HEK293 (cell line): Measurements from ENCODE around the gene FFAR1.

Experiments
- CTCF ChIA-PET: fragments of 350-600 bp; formaldehyde crosslinking; extraction: SDS; loops from one replicate; lab custom pipeline; 2021; ENCODE audit warnings: antibody characterized with exemption; lab: Yijun Ruan, JAX
- POLR2A ChIA-PET: fragments of 300-600 bp; formaldehyde crosslinking; extraction: SDS; loops from one replicate; lab custom pipeline; 2020; ENCODE audit warnings: antibody characterized with exemption, inconsistent platforms; lab: Yijun Ruan, JAX
- H3K27ac ChIP-seq: fragments of 200-500 bp; sonication (Bioruptor generic); 2 replicates; pipeline ENCODE4 v1.5.1; 2014; ENCODE audit warnings: low read depth, low read length, control low read depth, inconsistent platforms; ENCODE audit errors: extremely low read depth
- H3K36me3 ChIP-seq, 2 experiments: fragments of 200-500 bp in 1 of 2; sonication (Bioruptor generic) in 1 of 2; 1 replicate in 1 of 2; 2 replicates in 1 of 2; pipeline ENCODE4 v1.5.1; 2014 to 2017; ENCODE audit warnings: inconsistent platforms in 2 of 2, low read length in 2 of 2; ENCODE audit not compliant: control insufficient read depth in 2 of 2, insufficient read depth in 1 of 2
- H3K4me1 ChIP-seq: fragments of 200-500 bp; sonication (Bioruptor generic); 2 replicates; pipeline ENCODE4 v1.5.1; 2014; ENCODE audit warnings: mild to moderate bottlenecking, low read length, inconsistent platforms; ENCODE audit not compliant: control insufficient read depth, insufficient read depth
- H3K4me3 ChIP-seq: 2 replicates; pipeline ENCODE4 v1.5.1; 2011; ENCODE audit warnings: low read depth, mild to moderate bottlenecking, control low read depth, low read length, moderate library complexity
- H3K9me3 ChIP-seq: fragments of 200-500 bp; sonication (Bioruptor generic); 2 replicates; pipeline ENCODE4 v1.5.1; 2014; ENCODE audit warnings: low read depth, low read length, inconsistent platforms; ENCODE audit not compliant: control insufficient read depth, insufficient read depth
- BCL6B ChIP-seq: fragments of 450-650 bp; formaldehyde crosslinking; IDR thresholded peaks from 2 replicates; pipeline ENCODE4 v1.5.1; 2017; ENCODE audit warnings: missing biosample characterization, missing genetic modification characterization
- GFI1B ChIP-seq: fragments of 450-650 bp; formaldehyde crosslinking; IDR thresholded peaks from 2 replicates; pipeline ENCODE4 v1.5.1; 2016; ENCODE audit warnings: missing biosample characterization, missing genetic modification characterization
- HIC1 ChIP-seq: fragments of 450-650 bp; formaldehyde crosslinking; IDR thresholded peaks from 2 replicates; pipeline ENCODE4 v1.5.1; 2016; ENCODE audit warnings: missing biosample characterization, missing genetic modification characterization
- SCRT2 ChIP-seq: fragments of 450-650 bp; formaldehyde crosslinking; IDR thresholded peaks from 2 replicates; pipeline ENCODE4 v1.5.1; 2016; ENCODE audit warnings: missing biosample characterization, missing genetic modification characterization
- ZNF10 ChIP-seq: fragments of 450-650 bp; formaldehyde crosslinking; IDR thresholded peaks from 2 replicates; pipeline ENCODE4 v1.5.1; 2017; ENCODE audit warnings: missing biosample characterization, missing genetic modification characterization
- ZNF121 ChIP-seq: fragments of 450-650 bp; formaldehyde crosslinking; IDR thresholded peaks from 2 replicates; pipeline ENCODE4 v1.5.1; 2016; ENCODE audit warnings: missing biosample characterization, missing genetic modification characterization
- ZNF366 ChIP-seq: fragments of 450-650 bp; formaldehyde crosslinking; conservative IDR thresholded peaks from 2 replicates; pipeline ENCODE4 v1.5.1; 2016; ENCODE audit warnings: missing biosample characterization, missing genetic modification characterization
- ZNF501 ChIP-seq: fragments of 450-650 bp; formaldehyde crosslinking; IDR thresholded peaks from 2 replicates; pipeline ENCODE4 v1.5.1; 2016; ENCODE audit warnings: missing biosample characterization, missing genetic modification characterization
- ZNF664 ChIP-seq: fragments of 450-650 bp; formaldehyde crosslinking; IDR thresholded peaks from 2 replicates; pipeline ENCODE4 v1.5.1; 2016; ENCODE audit warnings: missing biosample characterization, missing genetic modification characterization
- TF ChIP-seq, protein P1 (sequence below): fragments of 450-650 bp; formaldehyde crosslinking; IDR thresholded peaks from 2 replicates; pipeline ENCODE4 v1.5.1; 2017; ENCODE audit warnings: missing biosample characterization, missing genetic modification characterization
- TF ChIP-seq, protein P2 (sequence below): fragments of 450-650 bp; formaldehyde crosslinking; IDR thresholded peaks from 2 replicates; pipeline ENCODE4 v1.5.1; 2016; ENCODE audit warnings: missing biosample characterization, missing genetic modification characterization, borderline replicate concordance
- TF ChIP-seq, protein P3 (sequence below): fragments of 450-650 bp; formaldehyde crosslinking; IDR thresholded peaks from 2 replicates; pipeline ENCODE4 v1.5.1; 2016; ENCODE audit warnings: missing biosample characterization, missing genetic modification characterization

FFAR1 gene

GRCh38 chr19:35310331-35310730 lies 37.4 kb upstream of the FFAR1 start:
- H3K9me3 ChIP-seq: no peaks in the 10 kb centered on the region
- TF ChIP-seq BCL6B (tag by site-specific recombination) (no peak), ZNF501 (tag by site-specific recombination) (no peak), SCRT2 (tag by site-specific recombination) (no peak), ZNF366 (tag by site-specific recombination) (no peak), HIC1 (tag by site-specific recombination) (no peak), ZNF10 (tag by site-specific recombination) (no peak)
- TF ChIP-seq, protein P1, sequence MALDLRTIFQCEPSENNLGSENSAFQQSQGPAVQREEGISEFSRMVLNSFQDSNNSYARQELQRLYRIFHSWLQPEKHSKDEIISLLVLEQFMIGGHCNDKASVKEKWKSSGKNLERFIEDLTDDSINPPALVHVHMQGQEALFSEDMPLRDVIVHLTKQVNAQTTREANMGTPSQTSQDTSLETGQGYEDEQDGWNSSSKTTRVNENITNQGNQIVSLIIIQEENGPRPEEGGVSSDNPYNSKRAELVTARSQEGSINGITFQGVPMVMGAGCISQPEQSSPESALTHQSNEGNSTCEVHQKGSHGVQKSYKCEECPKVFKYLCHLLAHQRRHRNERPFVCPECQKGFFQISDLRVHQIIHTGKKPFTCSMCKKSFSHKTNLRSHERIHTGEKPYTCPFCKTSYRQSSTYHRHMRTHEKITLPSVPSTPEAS (tag by site-specific recombination): no peak
- TF ChIP-seq, protein P2, sequence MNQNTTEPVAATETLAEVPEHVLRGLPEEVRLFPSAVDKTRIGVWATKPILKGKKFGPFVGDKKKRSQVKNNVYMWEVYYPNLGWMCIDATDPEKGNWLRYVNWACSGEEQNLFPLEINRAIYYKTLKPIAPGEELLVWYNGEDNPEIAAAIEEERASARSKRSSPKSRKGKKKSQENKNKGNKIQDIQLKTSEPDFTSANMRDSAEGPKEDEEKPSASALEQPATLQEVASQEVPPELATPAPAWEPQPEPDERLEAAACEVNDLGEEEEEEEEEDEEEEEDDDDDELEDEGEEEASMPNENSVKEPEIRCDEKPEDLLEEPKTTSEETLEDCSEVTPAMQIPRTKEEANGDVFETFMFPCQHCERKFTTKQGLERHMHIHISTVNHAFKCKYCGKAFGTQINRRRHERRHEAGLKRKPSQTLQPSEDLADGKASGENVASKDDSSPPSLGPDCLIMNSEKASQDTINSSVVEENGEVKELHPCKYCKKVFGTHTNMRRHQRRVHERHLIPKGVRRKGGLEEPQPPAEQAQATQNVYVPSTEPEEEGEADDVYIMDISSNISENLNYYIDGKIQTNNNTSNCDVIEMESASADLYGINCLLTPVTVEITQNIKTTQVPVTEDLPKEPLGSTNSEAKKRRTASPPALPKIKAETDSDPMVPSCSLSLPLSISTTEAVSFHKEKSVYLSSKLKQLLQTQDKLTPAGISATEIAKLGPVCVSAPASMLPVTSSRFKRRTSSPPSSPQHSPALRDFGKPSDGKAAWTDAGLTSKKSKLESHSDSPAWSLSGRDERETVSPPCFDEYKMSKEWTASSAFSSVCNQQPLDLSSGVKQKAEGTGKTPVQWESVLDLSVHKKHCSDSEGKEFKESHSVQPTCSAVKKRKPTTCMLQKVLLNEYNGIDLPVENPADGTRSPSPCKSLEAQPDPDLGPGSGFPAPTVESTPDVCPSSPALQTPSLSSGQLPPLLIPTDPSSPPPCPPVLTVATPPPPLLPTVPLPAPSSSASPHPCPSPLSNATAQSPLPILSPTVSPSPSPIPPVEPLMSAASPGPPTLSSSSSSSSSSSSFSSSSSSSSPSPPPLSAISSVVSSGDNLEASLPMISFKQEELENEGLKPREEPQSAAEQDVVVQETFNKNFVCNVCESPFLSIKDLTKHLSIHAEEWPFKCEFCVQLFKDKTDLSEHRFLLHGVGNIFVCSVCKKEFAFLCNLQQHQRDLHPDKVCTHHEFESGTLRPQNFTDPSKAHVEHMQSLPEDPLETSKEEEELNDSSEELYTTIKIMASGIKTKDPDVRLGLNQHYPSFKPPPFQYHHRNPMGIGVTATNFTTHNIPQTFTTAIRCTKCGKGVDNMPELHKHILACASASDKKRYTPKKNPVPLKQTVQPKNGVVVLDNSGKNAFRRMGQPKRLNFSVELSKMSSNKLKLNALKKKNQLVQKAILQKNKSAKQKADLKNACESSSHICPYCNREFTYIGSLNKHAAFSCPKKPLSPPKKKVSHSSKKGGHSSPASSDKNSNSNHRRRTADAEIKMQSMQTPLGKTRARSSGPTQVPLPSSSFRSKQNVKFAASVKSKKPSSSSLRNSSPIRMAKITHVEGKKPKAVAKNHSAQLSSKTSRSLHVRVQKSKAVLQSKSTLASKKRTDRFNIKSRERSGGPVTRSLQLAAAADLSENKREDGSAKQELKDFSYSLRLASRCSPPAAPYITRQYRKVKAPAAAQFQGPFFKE (tag by site-specific recombination): no peak
- no peak overlapping the region for H3K4me3 ChIP-seq
- CTCF ChIA-PET: interaction anchor here (0.5 to 0.7 kb wide), 2 partner anchors 62 to 91 kb away, joined by 3 read pairs; no protein-coding TSS in a partner anchor
- H3K4me1 ChIP-seq: no peaks in the 10 kb centered on the region
- H3K36me3 ChIP-seq: no peaks in the 10 kb centered on the region
- POLR2A ChIA-PET: no interaction called here
- no peak overlapping the region for H3K27ac ChIP-seq

- no peaks in the 10 kb centered on the region for H3K4me1 ChIP-seq
- ChIA-PET POLR2A (no interaction called here), CTCF (interaction anchor here (1.2 kb wide), 1 partner anchor 16 kb away, joined by 5 read pairs; no protein-coding TSS in a partner anchor)
- H3K9me3 ChIP-seq: no peaks in the 10 kb centered on the region
- H3K27ac ChIP-seq: no peak overlapping the region
- H3K4me3 ChIP-seq: no peak overlapping the region
- TF ChIP-seq GFI1B (tag by site-specific recombination) (no peak), ZNF121 (tag by site-specific recombination) (peak; percentile 88), ZNF664 (tag by site-specific recombination) (peak; percentile 48; the same call in 1 of the 2 replicates)
- TF ChIP-seq, protein P3, sequence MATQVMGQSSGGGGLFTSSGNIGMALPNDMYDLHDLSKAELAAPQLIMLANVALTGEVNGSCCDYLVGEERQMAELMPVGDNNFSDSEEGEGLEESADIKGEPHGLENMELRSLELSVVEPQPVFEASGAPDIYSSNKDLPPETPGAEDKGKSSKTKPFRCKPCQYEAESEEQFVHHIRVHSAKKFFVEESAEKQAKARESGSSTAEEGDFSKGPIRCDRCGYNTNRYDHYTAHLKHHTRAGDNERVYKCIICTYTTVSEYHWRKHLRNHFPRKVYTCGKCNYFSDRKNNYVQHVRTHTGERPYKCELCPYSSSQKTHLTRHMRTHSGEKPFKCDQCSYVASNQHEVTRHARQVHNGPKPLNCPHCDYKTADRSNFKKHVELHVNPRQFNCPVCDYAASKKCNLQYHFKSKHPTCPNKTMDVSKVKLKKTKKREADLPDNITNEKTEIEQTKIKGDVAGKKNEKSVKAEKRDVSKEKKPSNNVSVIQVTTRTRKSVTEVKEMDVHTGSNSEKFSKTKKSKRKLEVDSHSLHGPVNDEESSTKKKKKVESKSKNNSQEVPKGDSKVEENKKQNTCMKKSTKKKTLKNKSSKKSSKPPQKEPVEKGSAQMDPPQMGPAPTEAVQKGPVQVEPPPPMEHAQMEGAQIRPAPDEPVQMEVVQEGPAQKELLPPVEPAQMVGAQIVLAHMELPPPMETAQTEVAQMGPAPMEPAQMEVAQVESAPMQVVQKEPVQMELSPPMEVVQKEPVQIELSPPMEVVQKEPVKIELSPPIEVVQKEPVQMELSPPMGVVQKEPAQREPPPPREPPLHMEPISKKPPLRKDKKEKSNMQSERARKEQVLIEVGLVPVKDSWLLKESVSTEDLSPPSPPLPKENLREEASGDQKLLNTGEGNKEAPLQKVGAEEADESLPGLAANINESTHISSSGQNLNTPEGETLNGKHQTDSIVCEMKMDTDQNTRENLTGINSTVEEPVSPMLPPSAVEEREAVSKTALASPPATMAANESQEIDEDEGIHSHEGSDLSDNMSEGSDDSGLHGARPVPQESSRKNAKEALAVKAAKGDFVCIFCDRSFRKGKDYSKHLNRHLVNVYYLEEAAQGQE: no peak
- H3K36me3 ChIP-seq: no peaks in the 10 kb centered on the region
Measured at GRCh38 chr19:35310811-35311465, 36.8 kb upstream of the FFAR1 start.
